Urothelium cell line (cell line): ENCODE measurements around the gene PSMA6.
"Not testable (repeated sequence)": the region's sequence is repeated elsewhere in the genome, so short reads cannot be mapped to it uniquely, and the experiment has no call there.

Experiments
- DNase-seq: peaks from one replicate; pipeline ENCODE4 v3.0.0; 2011; ENCODE audit warnings: low spot score, mixed read lengths
- FAIRE-seq: peaks from 2 replicates; lab custom pipeline; 2011; peaks lifted over from hg19 to GRCh38; lab: Jason Lieb, UNC

The PSMA6 gene

DNA sequence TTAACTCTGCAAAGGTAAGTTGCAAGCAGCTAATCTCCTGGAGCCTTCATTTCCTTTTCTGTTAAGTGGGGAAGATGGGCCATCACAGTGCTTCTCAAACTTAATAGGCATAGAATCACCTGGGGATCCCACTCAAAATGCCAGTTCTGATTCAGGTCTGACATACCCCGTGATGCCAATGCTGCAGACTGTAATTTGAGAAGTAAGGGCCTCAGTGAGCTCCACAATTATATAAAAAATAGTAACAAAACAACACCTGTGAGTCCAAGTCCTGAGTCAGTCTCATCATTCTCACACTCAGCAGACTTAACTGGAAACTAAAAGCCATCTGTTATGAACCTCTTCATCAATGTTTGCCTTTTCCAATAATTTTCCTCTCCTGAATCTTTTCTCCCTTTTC, 10.8 kb upstream of the PSMA6 start:
- DNase-seq (no peak), FAIRE-seq (no peak)

DNA sequence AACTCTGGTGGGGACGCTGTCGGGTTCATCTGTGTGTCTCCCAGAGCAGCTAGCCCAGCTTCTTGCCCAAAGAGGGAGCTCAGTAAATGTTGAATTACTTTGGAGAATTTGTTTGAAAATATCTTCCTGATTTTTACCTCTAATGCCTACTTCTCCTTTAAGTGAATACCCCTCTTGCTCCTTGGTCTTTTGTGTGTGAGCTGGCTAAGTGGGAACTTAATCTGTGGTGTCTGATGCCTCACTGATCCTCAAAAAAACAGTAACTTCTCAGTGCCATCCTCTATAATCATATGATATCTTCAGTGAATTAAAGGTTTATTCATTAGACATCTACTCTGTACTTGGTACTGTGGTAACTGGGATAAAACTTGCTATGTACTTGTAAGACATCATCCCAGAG, 7.7 kb upstream of the PSMA6 start:
- no peak for FAIRE-seq
- DNase-seq, result no peak

DNA sequence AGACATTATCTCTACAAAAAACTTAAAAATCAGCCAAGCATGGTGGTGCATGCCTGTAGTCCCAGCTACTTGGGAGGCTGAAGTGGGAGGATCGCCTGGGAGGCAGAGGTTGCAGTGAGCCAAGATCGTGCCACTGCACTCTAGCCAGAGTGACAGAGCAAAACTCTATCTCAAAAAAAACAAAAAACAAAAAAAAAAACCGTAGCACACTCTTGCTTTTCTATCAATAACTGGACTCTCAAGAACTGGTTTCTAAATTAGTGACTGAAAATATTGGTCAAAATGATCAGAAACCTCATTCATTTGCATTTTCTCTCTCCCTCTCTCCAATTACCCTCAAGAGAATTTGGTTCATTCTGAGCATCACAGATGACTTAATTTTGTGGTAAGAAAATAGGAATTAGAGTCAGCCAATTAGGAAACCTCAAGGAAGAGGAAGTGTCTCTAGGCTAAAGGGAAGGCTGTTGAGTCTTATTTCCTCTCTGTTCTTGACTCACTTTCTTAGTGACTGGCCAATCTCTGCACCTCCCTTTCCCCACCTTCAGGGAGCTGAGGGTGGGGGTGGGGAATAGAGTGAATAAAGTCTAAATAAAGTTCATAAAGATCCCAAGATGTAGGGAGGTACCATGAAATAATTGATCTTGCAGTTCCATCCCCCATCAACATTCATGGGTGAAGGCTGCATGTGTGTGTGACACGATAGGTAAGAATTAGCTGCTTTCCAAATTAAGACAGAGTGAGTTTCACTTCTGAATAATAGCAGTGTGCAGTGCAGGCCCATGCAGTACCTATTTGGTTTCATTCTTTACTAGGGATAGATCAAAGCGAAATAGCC, 6.8 kb upstream of the PSMA6 start:
- FAIRE-seq, result no peak
- DNase-seq, result no peak

DNA sequence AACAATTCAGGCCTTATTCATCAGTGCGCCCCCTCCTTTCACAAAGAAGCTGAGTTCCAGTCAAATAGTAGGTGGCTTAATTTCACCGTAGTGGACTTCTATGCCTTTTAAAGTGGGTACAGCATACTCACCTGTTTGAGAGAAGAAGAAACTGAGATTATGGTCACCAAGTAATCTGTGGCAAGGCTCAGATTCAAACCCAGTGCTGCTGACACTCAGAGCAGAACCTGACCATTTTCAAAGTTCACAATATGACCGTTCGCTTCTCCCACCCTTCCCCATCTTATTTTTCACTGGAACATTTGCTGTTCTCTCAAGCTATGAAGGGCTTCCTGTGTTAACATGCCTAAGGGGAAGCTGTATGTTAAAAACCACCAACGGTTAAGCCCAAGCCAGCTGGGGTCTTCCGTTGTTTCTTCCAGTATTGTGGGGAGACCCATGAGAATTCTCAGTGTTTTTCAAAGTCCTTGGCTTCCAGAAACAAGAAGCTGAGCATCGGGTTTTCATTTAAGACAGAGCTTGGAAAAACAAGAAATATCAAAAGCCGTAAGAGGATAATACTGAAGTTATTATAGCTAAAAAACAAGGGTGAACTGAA, 6.1 kb upstream of the PSMA6 start:
- DNase-seq (no peak), FAIRE-seq (no peak)

DNA sequence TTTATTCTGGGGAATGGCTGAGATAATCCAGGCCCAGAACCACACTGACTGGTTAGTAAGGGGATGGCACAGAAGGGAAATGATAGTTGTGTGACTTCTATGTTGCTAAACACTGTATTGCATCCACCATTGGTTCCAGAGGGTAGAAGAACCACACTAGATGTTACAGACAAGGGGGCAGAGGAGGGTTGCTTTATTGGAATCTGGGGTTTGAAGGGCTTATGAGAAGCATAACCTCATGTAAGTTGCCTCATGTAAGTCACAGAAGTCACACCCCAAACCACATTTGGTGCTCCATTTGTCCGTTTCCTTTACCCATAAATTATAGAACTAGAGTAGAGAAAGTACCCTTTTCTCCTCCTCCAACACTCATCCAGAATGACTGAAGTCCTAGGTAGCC, 5.5 kb upstream of the PSMA6 start:
- FAIRE-seq (no peak), DNase-seq (no peak)

DNA sequence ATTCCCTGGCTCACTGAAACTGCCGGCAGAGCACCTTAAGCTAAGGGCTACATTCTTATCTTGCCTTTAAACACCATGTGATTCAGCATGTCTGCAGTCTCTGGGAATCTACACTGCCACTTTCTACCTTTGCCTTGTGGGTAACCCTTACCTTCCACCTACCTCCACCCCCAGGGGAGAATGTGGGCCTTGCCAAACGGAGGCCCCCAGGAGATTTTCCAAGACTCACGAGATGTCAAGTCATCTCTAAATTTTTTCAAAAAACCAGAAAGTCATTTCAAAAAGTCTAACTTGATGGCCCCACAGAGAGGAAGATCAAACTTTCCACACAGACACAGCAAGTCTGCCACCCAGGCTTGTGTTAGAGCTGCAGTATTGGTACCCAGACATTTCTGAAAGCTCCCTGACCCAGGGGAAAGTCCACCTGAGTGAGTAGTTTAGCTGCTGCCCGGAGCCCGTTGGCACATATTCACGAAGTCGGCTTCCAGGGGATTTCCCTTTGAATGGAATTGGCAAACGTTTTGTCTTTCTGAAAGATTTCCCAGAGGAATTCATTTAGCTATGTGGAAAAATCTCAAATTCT, 4.7 kb upstream of the PSMA6 start:
- FAIRE-seq (no peak), DNase-seq (no peak)

DNA sequence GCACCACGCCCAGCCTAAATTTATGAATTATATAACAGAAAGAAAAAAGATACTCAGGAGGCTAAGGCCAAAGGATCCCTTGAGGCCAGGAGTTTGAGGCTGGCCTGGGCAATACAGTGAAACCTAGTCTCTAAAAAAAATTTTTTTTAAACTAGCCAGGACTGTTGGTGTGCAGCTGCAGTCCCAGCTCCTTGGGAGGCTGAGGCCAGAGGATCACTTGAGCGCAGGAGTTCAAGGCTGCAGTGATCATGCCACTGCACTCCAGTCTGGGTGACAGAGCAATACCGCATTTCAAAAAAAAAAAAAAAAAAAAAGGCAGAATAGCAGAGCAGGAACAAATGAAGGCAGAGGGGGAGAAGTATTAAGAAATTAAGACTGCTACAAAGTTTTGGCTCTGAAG, 2.6 kb upstream of the PSMA6 start:
- DNase-seq, result no peak
- no peak for FAIRE-seq

DNA sequence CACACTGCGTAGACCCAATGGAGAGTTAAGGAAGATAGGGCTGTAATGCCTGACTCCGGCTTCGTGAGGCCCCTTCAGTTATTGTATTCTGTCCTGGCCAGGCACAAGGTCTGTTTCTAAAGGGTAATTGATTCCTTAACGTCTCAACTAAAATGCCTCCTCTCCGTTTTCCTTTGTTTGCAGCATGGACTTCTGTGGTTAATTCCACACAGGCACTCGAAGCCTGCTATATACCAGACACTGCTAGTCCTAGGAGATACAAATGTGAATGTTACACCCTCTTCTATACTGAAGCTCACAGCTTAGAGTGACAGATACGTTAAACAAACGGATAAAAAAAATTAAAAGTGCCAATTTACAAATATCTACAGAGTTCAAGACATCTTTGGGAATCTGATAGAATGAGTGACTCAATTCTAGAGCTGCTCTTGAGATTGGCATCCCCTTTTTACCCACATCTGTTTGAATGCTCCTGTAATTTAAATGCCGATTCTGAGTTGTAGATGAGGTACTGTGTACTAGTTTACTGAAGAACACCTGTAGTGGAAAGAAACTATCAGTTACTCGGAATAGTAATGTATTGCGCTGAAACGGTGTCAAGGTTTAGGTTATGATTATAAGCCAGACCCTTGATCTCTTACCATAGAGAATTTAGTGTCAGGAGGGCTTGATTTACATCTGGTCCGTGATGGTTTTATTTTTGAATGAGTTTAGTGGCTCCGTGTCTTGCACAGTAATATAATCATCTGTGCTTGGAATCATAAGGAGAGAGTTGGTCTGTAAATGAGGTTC, 784 bp downstream of the PSMA6 start:
- DNase-seq (no peak), FAIRE-seq (no peak)

DNA sequence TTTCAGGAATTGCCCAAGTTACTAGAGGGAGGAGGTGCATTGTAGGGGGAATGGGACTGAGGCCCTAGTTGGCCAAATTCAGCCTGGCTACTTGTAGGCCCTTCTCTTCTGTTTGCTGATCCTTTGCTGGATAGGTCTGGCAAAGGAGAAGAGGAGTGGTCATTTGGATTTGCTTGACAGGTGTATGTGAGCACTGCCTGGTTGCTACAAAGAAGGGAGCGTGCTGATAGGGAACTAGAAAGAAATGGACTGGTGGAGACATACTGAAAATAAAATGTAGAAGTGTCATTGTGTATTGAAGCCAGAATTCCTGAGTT, 3.6 kb downstream of the PSMA6 start:
- DNase-seq, result no peak
- FAIRE-seq, result no peak

DNA sequence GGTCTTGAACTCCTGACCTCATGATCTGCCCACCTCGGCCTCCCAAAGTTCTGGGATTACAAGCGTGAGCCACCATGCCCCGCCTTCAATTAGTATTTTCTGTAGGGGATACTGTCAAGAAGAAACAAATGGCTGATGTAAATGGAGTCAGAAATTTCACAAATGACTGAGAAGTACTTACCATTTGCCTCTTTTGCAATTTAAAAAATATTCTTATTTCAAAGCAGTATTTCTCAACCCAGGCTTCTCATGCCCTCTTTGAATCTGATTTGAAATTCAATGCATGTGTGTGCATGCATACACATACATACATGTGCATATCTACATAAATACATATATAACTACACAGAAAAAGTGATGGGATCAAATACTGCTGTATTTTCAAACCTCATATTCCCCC, 4.4 kb downstream of the PSMA6 start:
- FAIRE-seq, result no peak
- DNase-seq, result no peak

DNA sequence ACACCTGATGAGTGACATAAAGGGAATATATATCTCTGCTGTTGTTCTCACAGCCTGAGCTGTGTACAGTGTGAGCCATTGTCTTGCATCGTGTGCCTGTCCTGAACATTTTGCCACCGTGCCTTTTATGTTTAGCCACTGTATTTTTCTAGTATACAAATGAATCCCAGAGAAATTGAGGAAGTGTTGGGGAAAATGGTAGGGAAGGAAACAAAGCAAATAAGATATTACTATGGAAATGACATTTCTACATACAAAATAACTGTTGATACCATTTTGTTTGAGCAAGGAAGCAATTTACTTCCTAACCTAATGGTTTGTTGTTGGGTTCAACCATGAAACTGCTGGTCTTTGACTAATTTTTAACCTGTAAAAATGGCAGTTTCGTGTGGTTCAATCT, 5.5 kb downstream of the PSMA6 start:
- no peak for DNase-seq
- no peak for FAIRE-seq

DNA sequence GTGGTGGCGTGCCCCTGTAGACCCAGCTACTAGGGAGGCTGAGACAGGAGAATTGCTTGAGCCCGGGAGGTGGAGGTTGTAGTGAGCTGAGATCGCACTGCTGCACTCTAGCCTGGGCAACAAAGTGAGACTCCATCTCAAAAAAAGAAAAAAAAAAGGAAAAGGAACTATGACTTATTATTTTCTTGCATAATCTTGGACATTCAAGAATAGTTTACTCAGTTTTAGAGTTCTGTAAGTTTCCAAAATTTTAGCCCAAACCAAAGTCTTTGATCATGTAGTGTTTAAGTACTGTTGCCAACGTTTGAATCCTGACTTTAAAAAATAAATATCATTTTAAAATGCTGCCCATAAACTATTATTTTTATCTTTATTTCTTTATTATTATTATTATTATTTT, 6.2 kb downstream of the PSMA6 start:
- FAIRE-seq (no peak), DNase-seq (no peak)

DNA sequence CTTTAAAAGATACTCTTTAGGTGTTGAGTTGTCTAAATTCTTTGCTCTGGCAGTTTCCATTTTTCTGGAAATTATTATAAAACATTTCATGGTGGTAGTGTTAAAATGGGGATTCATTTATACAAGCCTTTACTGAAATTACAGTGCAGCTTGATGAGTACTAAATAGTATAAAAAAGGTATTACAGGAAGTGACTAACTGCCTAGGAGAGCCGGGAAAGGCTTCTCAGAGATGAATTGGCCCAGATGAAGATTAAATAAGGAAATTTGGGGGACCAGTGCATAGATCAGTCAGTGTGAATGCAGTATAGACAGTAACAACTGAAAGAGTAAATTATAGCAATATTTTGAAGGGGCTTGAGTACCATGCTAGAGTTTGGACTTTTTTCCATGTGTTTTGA, 7.5 kb downstream of the PSMA6 start:
- FAIRE-seq, result no peak
- no peak for DNase-seq

DNA sequence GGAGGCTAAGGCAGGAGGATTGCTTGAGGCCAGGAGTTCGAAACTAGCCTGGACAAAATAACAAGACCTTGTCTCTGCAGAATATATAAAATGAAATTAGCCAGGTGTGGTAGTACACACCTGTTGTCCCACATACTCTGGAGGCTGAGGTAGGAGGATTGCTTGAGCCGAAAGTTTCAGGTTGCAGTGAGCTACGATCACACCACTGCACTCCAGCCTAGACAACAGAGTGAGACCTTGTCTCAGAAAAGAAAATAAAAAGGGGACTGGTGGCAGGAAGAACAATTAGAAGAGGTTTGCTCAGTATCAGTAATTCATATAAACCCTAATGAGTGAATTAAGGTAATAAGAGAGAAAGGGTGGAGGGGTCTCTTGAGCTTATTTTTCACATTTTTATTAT, 8.0 kb downstream of the PSMA6 start:
- no peak for DNase-seq
- no peak for FAIRE-seq

DNA sequence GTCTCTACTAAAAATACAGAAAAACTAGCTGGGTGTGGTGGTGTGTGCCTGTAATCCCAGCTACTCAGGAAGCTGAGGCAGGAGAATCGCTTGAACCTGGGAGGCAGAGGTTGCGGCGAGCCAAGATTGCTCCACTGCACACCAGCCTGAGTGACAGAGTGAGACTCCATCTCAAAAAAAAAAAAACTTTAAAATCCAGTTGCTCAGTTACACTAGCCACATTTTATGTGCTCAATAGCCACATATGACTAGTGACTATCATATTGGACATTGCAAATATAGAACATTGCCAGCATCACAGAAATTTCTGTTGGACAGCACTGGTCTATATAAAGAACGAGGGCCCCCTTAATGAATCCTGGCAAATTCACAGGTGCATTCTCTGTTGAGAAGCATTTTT, 9.2 kb downstream of the PSMA6 start:
- not testable (repeated sequence) for DNase-seq, FAIRE-seq

DNA sequence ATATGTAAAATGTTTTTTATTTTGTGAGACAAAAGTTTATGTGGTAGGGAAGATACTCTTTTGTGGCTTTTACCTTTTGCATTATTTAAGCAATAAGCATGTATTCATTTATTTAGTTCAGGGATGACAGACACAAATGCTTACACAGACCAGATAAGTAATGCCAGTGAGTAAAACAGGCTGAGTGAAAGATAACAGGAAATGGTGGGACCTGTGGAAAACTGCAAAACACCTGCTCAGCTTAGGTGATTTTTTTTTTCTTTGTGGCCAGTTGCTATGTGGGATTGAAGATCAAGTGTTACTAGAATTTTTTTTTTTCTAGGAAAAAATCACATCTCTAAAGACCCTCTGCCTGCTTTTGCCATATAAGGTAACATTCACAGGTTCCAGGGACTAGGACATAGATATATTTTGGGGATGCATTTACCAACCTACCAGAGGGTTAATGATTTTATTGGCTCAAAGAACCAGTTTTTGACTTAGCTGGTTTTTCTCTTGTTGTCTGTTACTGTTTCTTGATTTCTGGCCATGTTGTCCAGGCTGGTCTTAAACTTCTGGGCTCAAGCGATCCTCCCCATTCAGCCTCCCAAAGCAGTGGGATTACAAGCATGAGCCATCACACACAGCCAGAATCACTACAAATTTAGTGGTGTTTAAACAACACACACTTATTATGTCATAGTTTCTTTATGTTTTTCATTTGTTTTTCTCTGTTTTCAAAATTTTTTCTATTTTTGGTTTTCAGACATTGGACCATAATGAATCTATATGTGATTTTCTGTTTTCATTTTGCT, 9.8 kb downstream of the PSMA6 start:
- no peak for FAIRE-seq
- DNase-seq, result no peak

DNA sequence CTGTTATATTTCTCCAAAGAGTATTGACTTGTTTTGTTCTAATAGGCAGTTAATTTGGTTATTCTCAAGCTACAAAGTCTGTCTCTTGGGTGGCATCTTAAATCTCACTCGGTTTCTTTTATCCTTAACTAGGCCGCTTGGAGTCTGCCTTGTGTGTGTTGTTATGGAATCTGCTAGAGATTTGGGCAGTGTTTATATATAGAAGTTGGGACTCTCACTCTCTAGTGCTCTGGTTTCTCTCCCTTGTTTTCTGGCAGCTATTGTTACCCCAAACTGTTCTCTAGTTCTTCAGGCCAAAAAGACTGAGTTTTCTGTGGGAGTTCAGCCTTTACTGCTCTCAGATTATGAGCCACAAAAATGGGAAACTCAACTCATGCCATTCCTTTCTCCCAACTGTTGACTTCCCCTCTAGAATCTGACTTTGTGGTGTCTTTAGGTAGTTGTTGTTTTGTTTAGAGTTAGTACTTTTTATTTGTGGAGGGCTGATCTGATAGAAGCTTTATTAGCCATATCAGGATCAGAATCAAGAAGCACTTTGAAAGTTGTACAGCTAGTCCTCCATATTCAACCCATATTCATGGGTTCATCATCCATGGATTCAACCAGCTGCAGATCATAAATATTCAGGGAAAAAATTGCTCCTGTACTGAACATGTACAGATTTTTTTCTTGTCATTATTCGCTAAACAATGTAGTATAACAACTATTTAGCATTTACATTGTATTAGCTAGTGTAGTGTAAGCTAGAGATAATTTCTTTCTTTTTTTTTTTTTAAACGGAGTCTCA, 11.2 kb downstream of the PSMA6 start:
- DNase-seq (no peak), FAIRE-seq (no peak)

DNA sequence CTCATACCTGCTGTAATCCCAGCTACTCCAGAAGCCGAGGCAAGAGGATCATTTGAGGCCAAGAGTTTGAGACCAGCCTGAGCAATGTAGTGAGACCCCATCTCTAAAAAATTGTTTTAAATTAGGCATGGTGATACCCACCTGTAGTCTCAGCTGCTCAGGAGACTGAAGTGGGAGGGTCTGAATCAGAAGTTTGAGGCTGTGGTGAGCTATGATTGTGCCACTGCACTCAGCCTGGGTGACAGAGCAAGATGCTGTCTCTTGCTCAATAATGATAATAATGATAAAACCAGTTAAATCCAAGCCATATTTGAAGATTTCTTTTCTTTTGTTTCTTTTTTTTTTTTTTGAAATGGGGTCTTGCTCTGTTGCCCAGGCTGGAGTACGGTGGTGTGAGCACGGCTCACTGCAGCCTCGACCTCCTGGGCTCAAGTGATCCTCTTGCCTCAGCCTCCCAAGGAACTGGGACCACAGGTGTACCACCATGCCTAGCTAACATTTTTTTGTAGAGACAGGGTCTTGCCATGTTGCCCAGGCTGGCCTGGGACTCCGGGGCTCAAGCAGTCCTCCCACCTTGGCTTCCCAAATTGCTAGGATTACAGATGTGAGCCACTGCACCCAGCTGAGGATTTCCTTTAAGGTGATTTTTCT, 12.8 kb downstream of the PSMA6 start:
- FAIRE-seq, result no peak

DNA sequence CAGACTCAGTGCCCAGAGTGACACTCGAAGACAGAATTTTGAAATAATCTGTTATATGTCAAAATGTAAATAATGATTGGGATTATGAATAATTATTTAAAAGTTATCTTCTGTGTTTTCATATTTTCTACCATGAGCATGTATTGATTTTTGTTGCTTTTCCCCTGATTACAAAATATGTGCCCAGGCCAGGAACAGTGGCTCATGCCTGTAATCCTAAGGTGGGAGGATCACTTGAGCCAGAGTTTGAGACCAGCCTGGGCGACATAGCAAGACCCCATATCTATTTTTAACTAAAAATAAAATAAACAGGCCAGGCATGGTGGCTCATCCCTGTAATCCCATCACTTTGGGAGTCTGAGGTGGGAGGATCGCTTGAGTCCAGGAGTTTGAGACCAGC, 13.5 kb downstream of the PSMA6 start:
- no peak for FAIRE-seq
- no peak for DNase-seq

More for the DNA sequence above, 12.8 kb downstream of the PSMA6 start:
- no peak for DNase-seq

DNA sequence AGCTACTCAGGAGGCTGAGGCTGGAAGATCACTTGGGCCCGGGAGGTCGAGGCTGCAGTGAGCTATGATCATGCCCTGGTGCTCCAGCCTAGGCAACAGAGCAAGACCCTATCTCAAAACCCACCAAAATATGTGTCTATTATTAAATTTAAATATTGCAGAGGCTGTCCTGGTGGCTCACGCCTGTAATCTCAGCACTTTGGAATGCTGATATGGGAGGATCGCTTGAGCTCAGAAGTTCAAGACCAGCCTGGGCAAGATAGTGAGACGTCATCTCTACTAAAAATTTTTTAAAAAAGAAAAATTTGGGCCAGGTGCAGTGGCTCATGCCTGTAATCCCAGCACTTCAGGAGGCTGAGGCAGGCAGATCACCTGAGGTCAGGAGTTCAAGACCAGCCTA, 13.9 kb downstream of the PSMA6 start:
- FAIRE-seq (no peak), DNase-seq (no peak)
